HL-60/S4 (cell line): Measurements from ENCODE around the gene CCM2.

ENCODE experiments used
- in situ Hi-C: fragments of 300-500 bp; cut with MboI; formaldehyde crosslinking; loops from 2 replicates; pipeline ENCODE4 v1.14.3; 2022; ENCODE audit warnings: low sequenced_read_pairs

CCM2 gene

GRCh38 chr7:44969049-44969700 is 30.8 kb upstream of the CCM2 start:
- in situ Hi-C loops, result no loop called here

GRCh38 chr7:44969701-44970522 is 30.1 kb upstream of the CCM2 start:
- in situ Hi-C loops, result loop anchor here (10.0 kb wide), 1 partner anchor 165 kb away; no protein-coding TSS in a partner anchor

- in situ Hi-C loops, result loop anchor here (10.0 kb wide), 1 partner anchor 164 kb away; no protein-coding TSS in a partner anchor
These were observed 29.4 kb upstream of the CCM2 start for GRCh38 chr7:44970523-44971051.

- in situ Hi-C loops, result loop anchor here (10.0 kb wide), 1 partner anchor 163 kb away; no protein-coding TSS in a partner anchor
These were observed 28.7 kb upstream of the CCM2 start for GRCh38 chr7:44971188-44971901.

- in situ Hi-C loops, result loop anchor here (10.0 kb wide), 1 partner anchor 163 kb away; no protein-coding TSS in a partner anchor
These were observed 28.0 kb upstream of the CCM2 start for GRCh38 chr7:44971902-44972441.

- in situ Hi-C loops, result loop anchor here (10.0 kb wide), 1 partner anchor 162 kb away; no protein-coding TSS in a partner anchor
These were observed 27.4 kb upstream of the CCM2 start for GRCh38 chr7:44972562-44972961.

GRCh38 chr7:44973610-44974401 is 26.2 kb upstream of the CCM2 start:
- in situ Hi-C loops, result loop anchor here (10.0 kb wide), 1 partner anchor 161 kb away; no protein-coding TSS in a partner anchor

GRCh38 chr7:44974549-44974948 is 25.5 kb upstream of the CCM2 start:
- in situ Hi-C loops, result loop anchor here (10.0 kb wide), 1 partner anchor 160 kb away; no protein-coding TSS in a partner anchor

- in situ Hi-C loops, result loop anchor here (10.0 kb wide), 1 partner anchor 159 kb away; no protein-coding TSS in a partner anchor
These were observed 24.5 kb upstream of the CCM2 start for GRCh38 chr7:44975331-44976039.

- in situ Hi-C loops, result loop anchor here (10.0 kb wide), 1 partner anchor 159 kb away; no protein-coding TSS in a partner anchor
These were observed 23.8 kb upstream of the CCM2 start for GRCh38 chr7:44976040-44976745.

- in situ Hi-C loops, result loop anchor here (10.0 kb wide), 1 partner anchor 158 kb away; no protein-coding TSS in a partner anchor
These were observed 23.2 kb upstream of the CCM2 start for GRCh38 chr7:44976746-44977196.

- in situ Hi-C loops, result loop anchor here (10.0 kb wide), 1 partner anchor 157 kb away; no protein-coding TSS in a partner anchor
These were observed 22.6 kb upstream of the CCM2 start for GRCh38 chr7:44977304-44977958.

- in situ Hi-C loops, result loop anchor here (10.0 kb wide), 1 partner anchor 157 kb away; no protein-coding TSS in a partner anchor
These were observed 22.1 kb upstream of the CCM2 start for GRCh38 chr7:44977959-44978335.

- in situ Hi-C loops, result loop anchor here (10.0 kb wide), 1 partner anchor 156 kb away; no protein-coding TSS in a partner anchor
These were observed 21.3 kb upstream of the CCM2 start, which contains the start of gene MYO1G for GRCh38 chr7:44978511-44979366. Gene MYO1G, minus strand, starts transcription at chr7:44979015. Its CDS starts 54 bp downstream, at chr7:44978961.

- in situ Hi-C loops, result loop anchor here (10.0 kb wide), 1 partner anchor 155 kb away; no protein-coding TSS in a partner anchor
These were observed 20.3 kb upstream of the CCM2 start for GRCh38 chr7:44979481-44980392.
